ENCODE results near the gene FCHSD1.

FCHSD1 gene

DNA sequence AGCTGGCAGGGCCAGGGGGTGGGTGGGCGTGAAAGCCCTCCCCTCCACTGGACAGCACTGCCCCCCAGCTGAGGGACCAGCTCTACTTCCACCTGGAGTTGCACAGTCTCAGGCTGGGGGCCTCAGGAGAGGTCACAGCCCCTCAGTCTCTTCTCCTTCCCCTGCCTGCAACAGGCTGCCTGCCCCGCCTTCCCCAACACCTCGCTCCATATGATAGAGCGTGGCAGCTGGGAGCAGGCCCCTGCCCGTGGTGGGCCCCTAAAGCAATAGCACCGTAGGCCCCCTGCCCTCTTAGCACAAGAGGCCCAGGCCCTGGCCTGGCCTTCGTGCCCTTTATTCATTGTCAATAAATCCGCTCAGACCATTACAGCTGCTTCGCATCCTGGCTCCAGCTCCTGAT lies 10.5 kb downstream of the FCHSD1 start:
- no peak for DNase-seq

DNA sequence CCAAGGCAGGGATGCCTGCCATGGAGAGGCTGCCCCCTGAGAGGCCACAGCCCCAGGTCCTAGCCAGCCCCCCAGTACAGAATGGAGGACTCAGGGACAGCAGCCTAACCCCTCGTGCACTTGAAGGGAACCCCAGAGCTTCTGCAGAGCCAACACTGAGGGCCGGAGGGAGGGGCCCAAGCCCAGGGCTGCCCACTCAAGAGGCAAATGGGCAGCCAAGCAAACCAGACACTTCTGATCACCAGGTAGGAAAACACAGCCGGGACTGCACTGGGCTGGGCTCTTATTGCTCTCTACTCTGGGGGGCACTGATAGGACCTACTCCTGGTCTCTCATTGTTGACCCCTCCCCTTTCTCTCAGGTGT lies 11.2 kb downstream of the FCHSD1 start:
- DNase-seq, result no peak

DNA sequence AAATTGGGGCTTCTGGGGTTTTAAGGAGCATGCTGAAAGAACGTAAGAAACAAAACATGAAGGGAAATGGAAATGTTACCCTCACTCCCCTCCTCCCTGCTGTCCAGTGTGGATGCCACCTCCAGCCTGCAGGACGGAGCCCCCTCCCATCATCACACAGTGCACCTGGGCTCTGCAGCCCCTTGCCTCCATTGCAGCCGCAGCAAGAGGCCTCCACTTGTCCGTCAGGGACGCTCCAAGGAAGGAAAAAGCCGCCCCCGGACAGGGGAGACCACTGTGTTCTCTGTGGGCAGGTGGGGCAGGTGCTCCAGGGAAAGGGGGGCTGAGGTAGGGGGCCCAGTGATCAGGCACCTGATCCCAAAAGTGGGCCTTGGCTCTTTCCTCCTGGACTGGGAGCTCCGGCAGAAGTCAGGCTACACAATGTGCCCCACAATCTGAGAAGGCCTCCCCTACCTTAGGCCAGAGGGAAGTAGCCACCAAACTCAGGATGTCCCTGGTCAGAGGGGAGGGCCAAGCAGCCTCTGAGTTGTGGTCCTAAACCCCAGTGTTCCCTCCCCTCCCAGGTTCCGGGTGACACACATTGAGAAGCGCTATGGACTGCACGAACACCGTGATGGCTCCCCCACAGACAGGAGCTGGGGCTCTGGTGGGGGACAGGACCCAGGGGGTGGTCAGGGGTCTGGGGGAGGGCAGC lies 11.7 kb downstream of the FCHSD1 start:
- no peak for DNase-seq

DNA sequence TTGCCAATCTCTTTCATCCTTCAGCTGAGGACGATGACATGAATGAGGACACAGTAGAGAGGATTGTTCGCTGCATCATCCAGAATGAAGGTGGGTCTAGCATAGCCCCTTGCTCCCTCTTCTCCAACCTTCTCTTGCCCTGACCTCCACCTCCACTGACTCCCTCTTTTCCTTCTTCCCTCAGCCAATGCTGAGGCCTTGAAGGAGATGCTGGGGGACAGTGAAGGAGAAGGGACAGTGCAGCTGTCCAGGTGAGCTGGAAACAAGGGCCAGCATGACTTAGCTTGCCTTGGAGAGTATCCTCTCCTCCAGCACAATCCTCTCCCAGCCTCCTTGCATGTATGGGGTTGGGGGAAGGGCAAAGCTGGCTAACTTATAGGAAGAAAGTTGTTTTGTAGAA lies 12.4 kb downstream of the FCHSD1 start:
- DNase-seq, result no peak

DNA sequence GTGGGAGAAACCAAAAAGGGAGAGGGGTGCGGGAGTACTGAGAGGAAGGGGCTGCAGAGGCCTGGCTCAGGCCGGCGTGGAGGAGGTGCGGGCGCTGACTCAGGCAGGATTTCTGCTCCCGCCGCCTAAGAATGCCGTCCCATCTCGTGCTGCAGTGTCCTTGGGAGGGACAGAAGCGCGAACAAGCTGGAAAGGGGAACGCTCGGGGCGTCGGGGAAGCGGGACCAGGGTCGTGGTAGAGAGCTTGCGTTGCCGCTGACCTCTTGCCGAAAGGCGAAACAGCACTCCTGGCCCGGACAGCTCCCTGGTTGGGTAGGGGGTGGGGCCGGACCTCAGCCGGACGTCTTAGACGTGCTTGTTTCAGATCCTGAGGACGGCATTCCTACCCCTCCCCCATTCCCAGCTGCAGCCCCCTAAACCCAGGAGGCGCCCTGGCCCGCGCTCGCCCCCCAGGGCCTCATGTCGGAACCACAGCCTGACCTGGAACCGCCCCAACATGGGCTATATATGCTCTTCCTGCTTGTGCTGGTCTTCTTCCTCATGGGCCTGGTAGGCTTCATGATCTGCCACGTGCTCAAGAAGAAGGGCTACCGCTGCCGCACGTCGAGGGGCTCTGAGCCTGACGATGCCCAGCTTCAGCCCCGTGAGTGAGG lies 13.3 kb downstream of the FCHSD1 start:
- DNase-seq, result peak; percentile 73 to 78

DNA sequence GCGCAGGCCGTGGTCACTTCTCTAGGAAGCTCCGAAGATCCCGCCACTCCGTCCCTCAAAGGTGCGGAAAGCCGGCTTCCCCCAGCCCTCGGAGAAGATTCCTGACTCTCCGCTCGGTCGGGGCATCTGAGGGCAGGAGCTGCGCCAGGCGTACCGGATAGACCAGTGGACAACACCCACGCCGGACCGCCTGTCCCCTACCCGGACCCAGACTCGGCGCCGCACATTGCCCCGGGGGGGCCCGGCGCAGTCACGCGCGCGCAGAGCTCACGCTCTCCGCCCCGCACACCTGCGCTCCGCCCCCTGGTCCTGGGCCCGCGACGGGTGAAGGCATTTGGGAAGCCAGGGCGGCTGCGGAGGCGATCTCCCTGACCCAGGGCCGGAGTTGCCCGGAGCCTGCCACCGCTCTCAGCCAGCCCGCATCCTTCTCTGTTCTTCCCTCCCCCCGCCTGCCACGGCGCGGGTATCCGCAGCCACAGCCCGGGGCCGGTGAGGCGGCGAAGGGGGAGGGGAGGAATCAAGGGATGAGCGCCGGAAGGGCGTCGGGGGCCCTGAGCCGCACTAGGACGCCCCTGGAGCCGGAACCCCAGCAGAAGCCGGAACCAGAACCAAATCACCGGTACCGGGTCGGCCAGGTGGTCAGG lies 14.0 kb downstream of the FCHSD1 start:
- peak; percentile 72 to 77 for DNase-seq

DNA sequence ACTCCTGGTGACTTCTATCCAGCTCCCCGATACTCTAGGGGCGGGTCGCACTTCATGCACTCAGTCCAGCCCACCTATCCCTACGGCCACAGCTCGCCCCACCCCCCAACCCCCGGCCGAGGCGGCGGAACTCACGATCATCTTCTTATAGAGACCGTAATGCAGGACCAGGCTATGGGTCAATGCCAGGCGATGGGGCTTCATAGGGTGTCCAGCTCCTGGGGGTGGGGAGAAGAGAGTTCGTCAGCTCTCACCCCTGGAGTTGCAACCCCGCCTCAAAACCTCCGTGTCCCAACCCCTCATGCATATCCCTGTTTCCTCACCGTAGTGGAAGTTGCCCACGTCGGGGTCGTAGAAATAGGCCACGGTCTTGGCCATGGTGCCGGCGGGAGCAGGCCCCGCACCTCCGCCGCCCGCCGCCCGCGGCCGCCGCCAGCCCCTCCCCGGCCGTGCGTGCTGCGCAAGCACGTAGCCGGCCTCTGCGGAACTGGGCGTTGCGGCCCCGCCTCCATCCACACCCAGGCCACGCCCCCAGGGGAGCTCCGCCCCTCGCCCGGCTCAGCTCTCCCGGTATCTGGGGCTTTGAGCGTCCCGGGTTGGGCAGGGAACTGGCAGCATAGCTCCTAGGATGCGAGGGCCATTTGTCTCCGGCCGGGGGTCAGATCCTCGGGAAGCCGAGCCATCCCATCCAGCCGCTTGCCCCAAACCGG lies 14.7 kb downstream of the FCHSD1 start, which contains the start of the genes HDAC3 and RELL2:
Gene HDAC3 (minus strand): TSS at position 437 of the 710 bp plus-strand sequence. CDS start 59 bp downstream, at position 378.
Gene RELL2 (plus strand): TSS at position 585 of the 710 bp plus-strand sequence. CDS start 1,229 bp downstream, outside the sequence.
- peak; percentile 96 to 98 for DNase-seq

DNA sequence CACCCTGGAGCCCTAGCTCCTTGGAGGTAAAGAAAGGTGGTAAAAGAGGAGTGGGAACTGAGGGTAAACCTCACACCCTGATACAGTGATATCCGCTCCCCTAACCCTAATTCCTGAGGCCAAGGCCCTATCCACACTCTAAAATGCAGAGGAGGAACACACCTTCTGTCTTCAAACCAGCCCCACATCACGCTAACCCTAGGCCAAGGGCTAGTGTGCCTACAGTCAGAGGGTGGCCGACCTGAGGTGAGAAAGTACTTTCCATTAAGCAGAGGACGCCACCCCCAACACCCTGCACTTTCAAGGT lies 15.2 kb downstream of the FCHSD1 start:
- DNase-seq, result no peak

DNA sequence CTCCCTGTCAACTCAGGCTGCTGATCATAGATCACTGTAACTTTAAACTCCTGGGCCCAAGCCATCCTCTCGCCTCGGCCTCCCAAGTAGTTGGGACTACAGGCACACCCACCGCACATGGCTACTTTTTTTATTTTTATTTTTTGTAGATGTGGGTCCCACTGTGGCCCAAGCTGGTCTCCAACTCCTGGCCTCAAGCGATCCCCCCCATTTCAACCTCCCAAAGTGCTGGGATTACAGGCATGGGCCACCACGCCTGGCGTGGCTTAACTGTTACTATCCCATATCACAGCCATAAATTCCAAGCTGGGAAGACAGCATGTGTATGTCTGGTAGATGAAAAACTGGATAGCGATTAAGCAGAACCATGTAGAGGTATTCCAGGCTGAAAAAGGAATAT lies 15.6 kb downstream of the FCHSD1 start:
- peak in 1 of 2 experiments; percentile 1 for DNase-seq

DNA sequence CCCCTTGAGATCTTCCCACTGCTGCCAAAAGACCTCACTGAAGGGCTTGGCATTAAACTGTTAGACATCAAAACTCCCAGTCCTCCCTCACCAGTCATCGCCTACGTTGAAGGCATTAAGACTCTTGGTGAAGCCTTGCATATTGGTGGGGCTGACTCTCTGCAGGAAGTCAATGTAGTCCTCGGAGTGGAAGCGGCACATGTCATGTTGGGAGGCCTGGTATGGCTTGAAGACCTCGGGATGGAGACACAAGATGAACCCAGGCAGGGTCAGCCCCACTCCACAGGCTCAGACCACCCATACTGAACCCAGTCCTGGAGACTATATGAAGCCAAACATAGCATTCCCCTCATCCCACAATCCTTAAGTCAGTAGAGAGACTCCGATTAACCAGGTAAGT lies 16.5 kb downstream of the FCHSD1 start:
- DNase-seq, result peak; percentile 15

DNA sequence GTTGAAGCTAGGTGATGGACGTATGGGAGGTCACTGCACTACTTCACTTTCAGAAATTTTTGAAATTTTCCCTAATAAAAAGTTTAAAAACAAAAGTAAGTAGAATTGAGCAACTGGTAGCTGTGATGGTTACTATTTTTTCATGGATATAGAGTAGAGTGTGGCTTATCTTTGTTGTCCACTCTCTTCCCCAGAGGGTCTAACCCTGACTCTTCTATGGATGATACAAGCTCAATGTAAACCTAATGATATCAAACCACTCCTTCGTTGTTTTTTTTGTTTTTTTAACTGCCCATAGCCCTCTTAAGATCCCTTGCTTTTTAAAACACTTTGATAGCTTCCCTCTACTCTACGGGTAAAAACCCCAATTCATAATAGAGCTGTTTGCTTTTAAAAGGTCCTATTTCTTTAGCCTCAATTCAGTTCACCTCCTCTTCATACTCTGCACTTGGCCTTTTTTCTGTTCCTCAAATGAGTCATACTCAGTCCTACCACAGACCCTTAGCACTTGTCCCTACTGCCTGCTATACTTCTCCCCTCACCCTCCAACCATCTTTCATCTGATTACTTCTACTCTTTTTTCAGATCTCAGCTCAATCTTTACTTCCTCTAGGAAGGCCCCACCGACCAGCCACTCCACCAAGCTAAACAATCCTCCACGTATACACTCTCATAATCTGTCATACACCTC lies 17.2 kb downstream of the FCHSD1 start:
- peak; percentile 14 to 17 for DNase-seq

DNA sequence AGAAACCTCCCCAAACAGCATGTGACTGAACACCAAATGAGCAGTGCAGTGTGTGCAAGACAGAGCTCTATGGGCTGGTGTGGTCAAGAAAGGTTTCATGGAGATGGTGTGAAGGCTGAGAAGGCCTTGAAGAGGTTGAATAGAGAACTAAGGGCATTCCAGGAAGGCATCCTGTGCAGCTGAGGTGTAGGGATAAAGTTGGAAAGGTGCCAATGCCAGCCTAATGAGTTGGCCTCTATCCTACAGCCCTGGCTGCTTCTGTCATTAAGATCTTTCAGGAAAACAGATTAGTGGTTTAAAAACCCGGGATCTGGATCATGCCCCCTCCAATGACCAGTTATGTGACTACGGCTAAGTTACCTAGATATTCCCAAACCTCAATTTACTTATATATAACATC lies 18.6 kb downstream of the FCHSD1 start:
- peak in 1 of 2 experiments; percentile 7 for DNase-seq

DNA sequence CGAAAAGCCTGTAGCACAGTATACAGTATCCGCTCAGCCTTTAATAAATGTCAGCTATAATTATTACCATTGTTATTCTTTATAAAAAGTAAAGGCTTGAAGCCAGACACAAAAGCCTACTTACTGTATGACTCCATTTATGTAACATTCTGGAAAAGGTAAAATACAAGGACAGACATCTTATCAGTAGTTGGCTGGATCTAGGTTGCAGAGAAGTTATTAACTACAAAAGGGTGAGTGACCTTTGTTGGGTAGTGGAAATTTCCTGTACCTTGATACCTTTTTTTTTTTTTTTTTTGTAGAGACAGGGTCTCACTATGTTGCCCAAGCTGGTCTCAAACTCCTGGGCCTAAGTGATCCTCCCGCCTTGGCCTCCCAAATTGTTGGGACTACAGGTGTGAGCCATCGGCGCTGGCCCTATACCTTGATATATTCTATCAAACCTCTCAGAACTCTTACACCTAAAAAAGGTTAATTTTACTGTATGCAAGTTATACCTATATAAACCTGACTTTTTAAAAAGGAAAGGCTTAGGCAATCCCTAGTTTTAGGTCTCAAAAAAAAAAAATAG lies 20.6 kb downstream of the FCHSD1 start:
- no peak for DNase-seq

DNA sequence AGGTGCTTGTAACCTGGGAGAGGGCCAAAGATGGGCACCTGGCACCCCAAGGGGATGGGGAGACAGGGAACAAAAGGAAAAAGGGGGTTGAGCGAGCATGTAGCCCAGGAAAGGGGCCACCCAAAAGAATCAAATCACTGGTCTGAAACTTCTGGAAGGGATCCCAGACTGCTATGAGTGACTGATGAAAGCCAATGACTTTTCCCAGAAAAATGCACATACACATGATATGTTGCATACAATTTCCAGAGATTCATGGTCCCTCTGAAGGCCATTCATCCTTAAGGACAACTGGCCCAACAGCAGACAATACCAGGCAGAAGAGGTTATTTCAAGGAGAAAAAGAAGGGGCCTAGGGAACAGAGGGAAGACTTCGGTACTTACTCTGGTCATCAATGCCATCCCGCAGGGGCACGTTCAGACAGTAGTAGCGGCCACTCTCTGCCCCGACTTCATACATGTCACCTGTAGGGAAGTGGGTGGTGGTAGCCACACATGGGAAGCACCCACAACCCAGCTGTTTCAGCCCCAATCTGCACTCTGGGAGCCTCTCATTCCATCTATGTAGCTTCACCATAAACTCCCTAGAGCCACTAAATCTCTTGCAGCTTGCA lies 22.9 kb downstream of the FCHSD1 start:
- no peak for DNase-seq

DNA sequence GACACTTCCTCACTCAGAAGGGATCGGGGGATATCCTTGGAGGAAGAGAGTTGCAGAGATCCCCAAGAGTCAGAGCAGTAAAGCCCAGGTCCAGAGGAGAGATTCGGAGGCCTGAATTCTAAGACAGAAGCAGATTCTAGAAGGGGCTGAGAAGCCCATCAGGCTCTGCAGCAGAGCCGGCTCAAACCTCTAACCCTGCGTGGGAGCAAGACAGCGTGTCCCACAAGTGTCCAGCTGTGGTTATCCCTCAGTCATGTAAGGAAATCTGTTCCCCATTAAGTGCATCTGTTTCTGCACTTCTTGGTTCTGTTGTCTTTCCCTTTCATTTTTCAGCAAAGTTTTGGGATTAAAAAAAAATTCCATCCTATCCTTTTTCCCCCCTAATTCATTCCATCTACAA lies 27.6 kb downstream of the FCHSD1 start:
- no peak for DNase-seq

DNA sequence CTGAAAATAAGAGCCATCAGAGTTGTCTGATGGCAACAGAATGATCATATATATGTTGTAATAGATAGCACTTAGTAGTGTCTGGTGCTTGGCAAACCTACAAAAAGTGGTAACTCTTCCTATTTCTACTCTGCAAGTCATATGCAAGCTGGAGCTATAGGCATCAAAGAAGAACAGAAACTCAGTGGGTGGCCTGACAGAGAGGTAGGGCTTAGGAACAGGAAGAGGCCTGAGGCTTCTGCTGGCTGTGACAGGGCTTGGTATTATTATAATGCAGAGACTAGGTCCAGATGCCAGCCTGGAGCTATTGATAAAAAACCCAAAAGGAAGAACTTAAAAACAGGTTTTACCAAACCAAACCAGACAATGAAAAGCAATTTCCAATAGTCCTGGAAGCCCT lies 28.0 kb downstream of the FCHSD1 start:
- DNase-seq, result no peak

DNA sequence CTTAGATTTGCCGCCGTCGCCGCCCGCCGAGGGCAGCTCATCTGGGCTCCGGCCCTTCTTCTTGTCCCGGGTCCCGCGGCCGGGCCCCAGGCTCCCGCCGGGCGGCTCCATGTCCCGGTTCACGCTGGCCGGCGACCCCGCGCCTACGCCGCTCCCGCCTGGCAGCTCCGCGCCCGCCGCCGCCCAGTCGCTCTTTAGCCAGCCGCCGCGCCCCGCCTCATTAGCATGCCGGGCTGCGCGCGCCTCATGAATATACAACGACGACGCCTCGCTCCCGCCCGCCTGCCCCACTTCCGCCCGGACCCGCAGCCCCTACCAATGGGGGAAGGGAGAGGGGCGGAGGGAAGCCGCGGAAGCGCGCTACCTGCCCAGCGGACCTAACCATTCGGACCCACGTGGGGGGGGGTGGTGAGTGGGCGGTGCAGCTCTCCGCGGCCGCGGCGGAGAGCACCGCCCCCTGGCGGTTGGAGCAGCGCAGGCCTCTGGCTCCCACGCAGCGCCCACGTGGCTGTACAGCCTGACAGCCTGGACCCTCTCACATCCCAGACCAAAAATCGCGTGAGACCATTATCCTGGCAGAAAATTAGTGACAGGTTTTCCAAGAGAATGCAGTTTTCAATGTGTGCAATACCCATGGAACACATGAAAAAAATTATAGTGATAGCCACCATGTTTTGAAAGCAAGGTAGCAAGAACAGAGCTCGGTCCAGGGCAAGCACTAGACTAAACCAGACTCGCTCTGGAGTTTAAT lies 32.2 kb downstream of the FCHSD1 start, which contains the start of gene DIAPH1:
Gene DIAPH1 (minus strand): TSS at position 197 of the 751 bp plus-strand sequence. CDS start 86 bp downstream, at position 111.
- peak; percentile 96 to 99 for DNase-seq

DNA sequence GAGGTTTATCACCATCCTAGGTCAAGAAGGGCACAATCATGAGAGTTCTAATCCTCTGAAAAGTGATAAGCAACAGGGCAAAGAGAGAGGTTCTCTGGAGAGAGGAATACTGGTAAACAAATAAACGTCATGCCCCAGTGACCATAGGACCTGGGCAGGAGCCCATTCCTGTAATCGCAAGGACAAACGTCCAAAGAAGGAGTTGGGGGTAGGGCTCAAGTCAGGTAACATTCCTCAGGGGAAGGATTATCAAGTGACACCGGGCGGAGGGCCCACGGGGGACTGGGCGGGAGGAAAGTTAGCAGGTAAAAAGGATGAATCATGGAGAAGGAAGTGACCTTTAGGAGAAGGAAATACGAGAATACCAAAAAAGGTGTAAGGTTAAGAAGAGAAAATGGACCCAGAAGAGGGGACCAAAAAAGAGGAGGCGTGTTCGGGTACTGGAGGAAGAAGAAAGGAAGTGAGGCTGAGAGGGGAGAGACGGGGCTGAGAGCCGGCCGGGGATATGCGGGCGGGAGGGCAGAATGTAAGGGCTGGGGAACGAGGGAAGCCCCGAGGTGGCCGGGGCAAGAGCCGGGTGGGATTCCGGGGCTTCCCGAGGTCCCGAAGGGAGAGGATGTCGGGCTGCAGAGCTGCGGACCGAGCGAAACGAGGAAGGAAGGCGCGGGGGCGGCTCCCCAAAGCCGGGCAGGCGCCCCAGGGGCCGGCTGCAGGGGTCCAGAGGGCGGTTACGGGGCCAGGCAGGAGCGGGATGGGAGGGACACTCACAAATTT lies 33.0 kb downstream of the FCHSD1 start:
- peak; percentile 78 to 80 for DNase-seq

DNA sequence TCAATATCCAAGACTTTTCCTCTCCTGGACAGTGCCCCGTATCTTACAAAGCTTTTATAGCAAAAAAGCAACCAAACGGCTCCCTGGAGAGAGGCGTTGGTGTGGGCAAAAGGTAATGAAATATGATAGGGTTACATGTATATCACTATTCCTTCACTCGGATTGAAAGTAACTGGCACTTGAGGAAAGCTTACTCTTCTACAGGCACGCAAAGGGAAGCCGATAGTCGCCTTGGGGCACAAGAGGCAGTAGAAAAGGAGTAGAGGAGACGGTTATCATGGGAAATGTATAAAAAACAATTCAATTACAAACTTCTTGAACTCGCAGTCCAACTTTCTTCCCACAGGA lies 33.6 kb downstream of the FCHSD1 start:
- no peak for DNase-seq

DNA sequence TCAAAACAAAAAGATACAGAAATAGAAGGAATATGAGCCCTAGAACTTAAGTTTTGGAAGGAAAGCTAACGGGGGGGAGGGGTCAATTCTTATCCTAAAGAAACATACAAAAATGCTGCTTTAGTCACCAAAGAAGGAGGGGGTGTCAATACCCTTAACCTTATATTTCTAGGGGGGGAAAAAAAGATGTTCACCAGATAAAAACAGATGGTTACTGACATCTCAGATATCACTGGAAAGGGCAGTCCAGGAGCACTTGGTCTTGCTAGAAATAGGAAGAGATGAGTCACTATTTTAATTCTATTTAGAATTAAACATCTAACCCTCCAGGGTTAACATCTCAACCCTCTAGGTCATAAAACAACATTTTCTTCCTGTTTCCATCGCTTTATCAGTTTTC lies 34.1 kb downstream of the FCHSD1 start:
- no peak for DNase-seq
